ENCODE data around the gene HOMER1. TPM values are rescaled to one million over a fixed set of nuclear protein-coding genes. Genes with fewer than 3 reads are reported as not detected.

HOMER1 gene
- total RNA-seq, 1 donor from 2014 or later, result 16.5 TPM

DNA sequence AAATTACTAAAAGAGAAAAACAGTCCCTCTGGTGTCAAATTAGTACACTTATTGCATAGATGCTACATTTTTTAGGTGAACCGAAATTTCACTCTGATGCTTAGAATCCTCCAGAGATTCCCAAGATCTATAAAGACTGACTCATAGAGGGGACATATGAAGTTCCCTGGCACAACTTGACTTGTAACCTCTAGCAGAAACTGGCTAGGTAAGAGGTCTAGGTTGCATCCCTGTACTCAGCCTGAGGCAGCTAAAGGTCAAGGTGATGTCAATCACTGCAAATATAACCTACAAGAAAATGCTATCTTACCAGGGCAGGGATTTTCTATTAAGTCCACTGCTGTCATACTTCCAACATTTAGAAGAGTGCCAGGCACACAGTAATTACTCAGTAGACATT lies 24.2 kb downstream of the HOMER1 start:
- DNase-seq (ENCODE audit: low spot score), result no peak

DNA sequence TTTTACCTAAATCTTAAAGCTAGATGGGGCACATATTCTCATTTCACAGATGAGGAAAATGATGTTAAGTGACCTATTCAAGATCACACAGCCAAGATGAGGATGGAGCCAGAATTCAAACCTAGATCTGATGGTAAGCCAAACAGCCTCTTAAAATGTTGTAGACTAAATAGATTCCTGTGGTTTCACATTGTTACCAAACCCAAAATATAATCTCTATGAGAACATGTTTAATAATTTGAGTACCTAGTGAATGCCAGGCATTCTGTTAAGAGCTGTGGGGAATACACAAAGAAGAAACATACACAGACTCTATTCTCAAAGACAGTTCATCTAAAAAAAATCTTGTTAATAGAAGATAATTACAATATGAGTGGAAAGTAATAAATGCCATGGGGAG lies 25.2 kb downstream of the HOMER1 start:
- DNase-seq (ENCODE audit: low spot score), result no peak

DNA sequence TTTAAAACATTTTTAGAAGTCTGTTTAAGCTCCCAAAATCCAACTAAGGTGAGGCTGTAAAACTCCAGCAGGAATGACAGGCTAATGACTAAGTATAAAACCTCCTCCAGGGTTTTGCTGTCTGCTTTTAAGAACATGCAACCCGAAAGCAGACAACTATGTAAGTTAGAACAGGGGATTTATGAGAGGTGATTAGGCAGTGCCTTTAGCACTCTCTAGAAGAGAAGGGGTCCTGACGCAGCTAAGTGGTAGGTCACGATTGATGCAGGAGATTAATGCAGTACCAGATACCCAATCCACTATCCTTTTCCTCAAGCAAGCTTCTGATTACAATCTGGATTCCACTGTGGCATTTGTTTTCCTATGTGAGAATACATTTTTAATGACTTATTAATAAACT lies 25.9 kb downstream of the HOMER1 start:
- DNase-seq (ENCODE audit: low spot score), result no peak

DNA sequence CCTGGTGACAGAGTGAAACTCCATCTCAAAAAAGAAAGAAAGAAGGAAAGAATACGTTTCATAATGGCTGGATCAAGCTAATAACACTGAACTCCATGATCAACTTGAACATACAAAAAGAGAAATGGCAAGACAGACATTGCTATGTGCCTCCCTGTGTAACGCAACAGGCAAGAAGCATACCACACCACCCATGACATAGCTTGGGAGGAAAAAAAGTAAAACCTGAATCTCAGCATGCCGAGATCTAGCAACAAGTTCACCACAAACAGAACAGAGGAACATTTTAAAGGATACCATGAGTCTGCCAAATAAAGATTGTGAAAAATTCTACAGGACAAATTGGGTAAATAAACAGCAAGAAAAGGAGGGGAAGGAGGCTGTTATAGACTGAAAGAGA lies 26.7 kb downstream of the HOMER1 start:
- DNase-seq (ENCODE audit: low spot score), result no peak

DNA sequence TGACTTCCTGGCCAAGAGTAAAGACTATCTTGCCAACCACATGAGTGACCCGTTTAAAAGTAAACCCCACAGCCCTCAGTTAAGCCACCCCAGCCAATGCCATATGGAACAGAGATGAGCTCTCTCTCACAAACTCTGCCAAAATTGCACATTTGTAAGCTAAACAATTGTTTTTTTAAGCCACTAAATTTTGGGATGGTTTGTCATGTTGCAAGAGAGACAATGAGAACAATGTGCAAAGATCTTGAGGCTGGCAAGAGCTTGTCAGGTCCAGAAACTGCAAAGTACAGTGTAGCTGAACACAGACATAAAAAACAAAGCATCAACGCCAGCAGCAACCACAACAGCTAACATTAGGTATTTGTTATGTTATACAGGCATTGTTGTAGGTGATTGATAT lies 27.8 kb downstream of the HOMER1 start:
- DNase-seq (ENCODE audit: low spot score), result no peak

DNA sequence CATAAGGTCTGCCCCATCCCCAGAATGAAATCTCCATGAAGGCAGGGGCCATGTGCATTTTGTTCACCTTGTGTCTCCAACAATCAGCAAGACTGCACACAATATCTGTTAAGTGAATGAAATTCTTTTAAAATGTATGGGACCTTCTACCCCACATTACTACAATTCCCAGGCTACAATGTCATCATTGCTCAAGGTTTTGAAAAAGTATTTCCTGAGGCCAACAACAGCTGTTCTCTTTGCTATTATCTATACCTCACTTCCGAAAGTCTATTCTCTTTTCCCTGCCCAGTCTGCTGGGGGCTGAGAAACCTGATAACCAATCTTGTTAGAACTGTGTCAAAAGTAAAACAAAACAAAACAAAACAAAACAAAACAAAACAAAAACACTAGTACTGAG lies 29.2 kb downstream of the HOMER1 start:
- DNase-seq (ENCODE audit: low spot score), result no peak

DNA sequence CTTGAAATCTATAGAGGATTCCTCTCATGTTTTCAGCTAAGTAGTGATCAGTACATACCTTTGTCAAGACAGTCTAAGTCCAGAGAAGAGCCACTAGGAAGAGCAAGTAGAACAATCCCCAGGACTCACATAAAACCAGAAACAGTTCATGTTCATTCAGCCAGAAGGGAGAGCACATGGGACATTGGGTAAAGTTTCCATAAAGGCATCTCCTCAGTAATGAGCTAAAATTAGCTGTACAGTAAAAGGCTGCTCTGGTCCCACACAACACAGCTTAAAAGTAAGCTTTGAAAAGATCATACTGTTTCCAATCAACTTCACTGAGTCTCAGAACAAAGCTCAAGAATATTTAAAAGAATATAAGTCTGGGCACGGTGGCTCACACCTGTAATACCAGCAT lies 32.4 kb downstream of the HOMER1 start:
- DNase-seq (ENCODE audit: low spot score), result no peak

DNA sequence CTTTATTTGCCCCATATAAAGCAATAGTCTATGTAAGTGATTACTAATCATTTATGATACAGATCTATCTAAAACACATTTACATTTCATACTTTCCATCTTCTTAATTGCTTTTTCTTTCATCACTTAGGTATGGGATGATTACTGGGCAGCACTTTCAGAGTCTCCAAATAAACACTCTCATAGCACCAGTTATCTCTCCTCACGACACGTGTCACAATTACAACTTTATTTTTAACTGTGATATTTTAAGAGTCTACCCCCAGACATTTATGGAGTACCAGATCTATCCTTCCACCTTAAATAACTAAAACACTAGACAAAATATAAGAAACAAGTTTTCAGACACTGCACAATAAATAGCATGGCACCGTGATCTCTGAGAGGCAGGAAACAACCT lies 32.9 kb downstream of the HOMER1 start:
- DNase-seq (ENCODE audit: low spot score), result no peak

DNA sequence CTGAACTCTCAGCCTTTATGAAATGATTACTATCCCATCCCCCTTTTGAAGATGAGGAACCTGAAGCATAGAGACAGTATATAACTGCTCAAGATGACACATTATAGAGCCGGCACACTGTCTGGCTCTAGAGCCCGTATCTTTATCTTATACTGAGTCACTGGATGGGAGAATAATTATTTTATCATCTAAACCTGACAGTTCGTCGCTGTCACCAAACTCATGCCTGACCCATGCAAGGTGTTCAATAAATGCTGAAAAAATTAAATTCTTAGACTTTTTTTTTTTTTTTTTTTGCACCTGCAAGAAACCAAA lies 38.8 kb downstream of the HOMER1 start:
- no peak for DNase-seq (ENCODE audit: low spot score)

DNA sequence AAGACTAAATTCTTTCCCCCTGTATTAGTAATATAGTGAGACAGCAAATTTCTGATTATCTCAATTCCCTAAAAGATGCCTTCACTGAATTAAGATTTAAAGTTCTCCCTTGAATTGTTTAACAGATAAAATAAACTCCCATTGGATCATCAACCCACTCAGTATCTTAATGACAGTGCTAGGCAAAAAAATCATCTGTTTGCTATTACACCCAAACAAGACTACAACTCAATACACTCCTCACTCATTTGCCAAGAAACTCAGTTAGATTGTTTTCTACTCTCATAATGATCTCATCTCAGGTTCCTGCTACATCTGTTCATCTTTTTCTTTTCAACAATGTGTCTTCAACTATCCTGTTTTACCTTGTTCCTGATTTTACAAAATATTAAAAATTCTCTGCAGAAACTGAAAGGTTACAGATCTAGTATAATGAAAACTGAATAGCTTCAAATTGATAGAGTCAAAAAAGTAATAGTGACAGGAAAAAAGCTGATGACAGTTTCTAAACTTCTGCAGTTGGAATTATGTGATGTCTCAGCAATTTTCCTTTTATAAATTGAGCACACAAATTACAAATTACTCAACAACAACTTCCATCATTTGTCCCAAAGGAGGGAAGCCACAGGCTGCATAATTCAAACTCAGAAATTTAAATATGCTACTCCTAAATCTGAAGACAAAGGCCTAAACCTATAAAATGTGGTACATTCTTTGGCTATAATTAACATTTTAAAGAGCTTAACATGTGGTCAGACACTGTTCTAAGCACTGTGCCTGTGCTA lies 39.4 kb downstream of the HOMER1 start:
- DNase-seq (ENCODE audit: low spot score), result no peak

DNA sequence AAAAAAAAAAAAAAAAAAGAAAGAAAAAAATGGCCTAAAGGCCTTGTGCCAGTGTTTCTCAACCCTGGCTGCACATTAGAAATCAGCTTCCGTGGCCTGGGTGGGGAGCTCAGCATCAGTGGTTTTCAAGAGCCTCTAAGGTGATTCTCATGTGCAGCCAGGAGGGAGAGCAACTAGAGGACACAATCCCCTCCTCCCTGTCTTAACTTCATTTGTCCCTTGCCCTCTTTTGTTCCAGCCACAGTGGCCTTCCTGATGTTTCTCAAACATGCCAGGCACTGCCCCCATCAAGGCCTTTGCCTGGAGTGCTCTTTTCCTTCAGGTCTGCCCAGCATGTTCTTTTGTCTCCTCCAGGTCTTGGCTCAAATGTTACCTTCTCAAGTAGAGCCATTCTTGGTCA lies 42.4 kb downstream of the HOMER1 start:
- no peak for DNase-seq (ENCODE audit: low spot score)

DNA sequence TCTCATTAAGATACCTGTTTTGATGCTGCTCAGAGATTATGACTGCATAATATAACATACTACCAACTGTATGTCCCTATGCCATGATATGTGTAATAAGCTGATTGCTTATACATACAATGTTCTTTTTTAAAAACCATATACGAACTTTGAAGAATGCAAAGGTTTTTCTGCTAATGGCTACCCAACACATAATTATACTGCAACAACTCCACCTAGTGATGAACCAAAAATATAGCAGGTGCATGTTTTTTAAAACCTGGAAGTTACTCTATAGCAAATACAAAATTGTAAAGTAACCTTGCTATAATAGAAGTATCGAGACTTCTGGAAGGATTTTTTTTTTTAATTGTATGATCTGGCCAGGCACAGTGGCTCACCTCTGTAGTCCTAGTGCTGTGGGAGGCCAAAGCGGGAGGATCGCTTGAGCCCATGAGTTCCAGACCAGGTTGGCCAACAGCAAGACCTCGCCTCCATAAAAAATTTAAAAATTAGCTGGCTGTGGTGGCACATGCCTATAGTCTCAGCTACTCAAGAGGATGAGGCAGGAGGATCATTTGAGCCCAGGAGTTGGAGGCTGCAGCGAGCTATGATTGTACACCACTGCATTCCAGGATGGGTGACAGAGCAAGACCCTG lies 49.1 kb downstream of the HOMER1 start:
- DNase-seq (ENCODE audit: low spot score), result no peak

DNA sequence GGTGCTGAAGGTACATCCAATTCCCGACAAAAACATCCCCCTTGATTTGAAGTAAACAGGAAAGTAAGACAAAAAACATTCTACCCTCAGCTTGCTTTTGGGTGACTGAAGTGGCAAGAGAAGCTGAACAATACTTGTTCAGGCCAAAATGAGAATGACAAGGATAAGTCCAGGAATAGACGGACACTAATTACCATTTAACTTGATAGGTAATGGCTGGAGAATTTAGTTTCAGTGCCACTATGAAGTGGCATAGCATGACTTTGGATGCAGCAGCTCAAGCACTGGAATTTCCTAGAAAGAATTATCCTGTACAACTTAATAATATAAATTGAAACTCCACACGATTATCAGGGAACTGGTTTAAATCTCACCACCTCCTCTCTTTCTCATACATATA lies 49.7 kb downstream of the HOMER1 start:
- no peak for DNase-seq (ENCODE audit: low spot score)

DNA sequence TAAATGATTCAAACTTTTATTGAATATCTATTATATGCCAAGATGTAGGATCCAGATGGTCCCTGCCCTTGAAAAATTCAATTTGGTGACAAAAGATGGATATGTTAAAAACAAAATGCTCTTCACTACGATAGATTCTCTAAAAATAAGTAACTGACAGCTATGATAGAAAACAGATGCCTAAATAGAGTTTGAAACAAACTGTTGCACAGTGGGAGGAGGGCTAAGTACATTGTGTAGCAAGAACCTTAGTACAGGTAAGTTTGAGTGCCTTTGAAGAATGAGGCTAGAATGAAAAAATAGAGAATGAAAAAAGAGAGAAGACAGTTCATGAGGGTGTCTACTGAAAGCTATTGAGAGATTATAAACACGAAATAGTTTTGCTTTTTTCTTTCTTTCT lies 54.3 kb downstream of the HOMER1 start:
- no peak for DNase-seq (ENCODE audit: low spot score)

DNA sequence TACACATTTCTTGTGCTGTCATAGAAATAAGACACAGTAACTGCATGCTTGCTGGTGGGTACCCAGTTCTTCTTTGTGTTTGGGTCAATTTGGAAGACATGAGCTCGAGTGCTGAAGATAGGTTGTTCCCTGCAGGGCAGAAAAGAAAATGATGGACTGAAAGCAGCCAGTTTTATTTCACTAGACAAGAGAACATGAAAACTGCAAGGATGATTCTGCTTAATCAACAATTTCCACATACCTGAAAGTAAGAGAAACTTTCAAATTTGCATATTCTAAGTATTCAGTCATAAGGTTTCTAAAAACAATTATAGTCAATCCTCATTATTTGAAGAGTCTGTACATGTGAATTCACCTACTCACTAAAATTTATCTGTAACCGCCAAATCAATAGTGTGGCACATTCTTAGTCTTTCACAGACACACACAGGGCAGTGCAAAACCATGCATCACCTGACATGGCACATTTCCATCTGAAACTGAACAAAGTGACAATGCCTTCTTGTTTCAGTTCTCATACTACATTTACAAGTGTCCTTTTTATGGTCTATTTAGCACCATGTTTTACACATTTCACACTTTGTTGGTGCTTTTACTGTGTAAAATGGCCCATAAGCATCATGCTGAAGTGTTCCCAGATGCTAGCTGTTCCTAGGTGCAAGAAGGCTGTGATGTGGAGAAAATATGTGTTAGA lies 56.9 kb downstream of the HOMER1 start:
- DNase-seq (ENCODE audit: low spot score), result no peak

DNA sequence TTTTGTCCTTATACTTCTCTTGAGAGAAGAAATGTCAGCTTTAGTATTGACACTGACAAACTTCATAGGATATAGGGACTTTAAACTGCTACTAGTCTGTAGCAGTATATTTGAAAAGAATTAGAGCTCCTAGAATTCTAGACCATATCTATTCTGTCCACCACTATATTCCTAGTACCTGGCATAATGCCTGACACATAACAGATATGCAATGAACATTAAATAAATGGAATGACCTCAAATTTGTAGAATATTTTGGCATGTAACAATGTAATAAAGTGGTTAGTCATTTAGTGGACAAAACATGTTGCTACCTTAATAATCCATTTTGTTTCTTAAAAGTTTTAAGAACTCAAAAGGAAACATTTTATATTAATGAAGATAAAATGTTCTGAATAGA lies 57.5 kb downstream of the HOMER1 start:
- no peak for DNase-seq (ENCODE audit: low spot score)

DNA sequence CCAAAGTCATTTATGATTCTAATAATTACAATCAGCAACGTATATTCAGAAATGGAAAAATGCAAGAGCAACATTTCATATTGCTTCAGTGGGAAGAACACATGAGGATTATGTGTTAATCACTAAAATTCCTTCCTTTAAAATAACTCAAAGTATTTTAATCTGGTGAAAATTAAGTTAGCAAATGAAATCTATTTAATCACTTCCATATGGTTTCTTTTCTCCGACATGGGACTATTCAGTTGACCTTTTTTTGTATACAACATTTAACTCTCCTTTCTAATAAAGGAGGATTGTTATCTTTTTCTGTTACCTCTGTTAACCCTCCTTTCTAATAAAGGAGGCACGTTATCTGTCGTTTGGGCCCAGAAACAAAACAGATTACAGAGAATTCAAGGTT lies 59.9 kb downstream of the HOMER1 start:
- no peak for DNase-seq (ENCODE audit: low spot score)

DNA sequence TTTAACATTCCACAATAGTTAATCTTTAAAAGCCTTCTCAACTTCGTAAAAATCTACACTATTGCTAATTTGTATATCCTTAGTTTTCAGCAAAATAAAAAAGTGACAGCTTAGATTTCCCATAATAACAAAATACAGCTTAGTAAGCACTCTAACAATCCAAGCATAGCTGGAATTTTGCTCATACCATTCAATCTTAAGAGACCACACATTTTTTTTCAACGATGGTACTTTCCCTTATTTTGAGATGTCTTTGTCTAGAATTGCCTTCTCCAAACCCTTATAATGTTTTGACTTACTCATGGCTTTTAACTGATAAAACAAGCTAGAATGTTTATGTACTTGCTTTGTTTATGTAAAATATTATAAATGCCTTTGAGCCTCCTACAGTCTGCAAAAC lies 65.6 kb downstream of the HOMER1 start:
- DNase-seq (ENCODE audit: low spot score), result no peak

DNA sequence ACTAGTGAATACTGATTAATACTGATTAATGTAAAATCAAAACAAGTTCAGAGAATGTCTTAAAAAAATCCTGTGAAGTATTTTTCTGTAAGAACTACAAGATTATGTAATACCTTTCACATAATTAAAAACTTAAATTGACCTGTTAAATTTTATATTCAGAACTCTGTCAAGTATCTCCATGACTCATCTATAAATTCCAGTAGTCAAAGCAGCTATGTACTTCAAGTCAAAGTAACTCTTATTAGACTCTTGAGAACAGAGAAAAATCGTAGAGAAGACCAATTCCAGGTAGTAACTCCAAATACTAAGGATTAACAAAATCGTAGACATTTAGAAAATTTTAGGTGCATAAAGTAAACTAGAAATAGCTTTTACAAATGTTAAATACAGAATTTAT lies 77.1 kb downstream of the HOMER1 start:
- no peak for DNase-seq (ENCODE audit: low spot score)

DNA sequence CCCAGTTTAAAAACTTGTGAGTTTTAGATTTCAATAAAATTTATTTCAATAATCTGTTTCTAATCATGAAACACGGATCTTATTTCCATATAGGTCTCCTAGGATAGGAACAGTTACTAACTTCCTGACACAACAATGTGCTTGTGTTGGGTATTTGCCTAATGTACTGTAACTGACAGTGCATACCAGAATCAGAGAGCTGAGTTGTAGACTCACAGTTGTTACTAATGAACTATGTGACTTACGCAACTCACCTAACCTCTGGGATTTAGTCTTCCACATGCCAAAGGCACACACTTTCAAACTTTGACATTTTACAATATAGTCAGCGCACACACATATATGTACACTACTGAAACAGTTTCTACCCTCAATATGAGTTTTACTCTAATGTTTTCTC lies 77.7 kb downstream of the HOMER1 start:
- DNase-seq (ENCODE audit: low spot score), result no peak

DNA sequence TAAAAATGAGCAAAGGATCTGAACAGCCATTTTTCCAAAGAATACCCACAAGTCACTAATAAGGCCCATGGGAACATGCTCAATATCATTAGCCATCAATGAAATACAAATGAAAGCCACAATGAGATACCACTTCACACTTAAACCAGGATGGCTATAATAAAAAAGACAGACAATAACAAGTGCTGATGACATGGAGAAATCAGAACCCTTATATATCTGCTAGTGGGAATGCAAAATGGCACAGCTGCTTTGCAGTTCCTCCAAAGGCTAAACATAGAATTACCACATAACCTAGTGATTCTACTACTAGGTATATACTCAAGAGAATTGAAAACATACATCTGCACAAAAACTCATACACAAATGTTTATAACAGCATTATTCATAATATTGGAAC lies 83.7 kb downstream of the HOMER1 start:
- DNase-seq (ENCODE audit: low spot score), result no peak

DNA sequence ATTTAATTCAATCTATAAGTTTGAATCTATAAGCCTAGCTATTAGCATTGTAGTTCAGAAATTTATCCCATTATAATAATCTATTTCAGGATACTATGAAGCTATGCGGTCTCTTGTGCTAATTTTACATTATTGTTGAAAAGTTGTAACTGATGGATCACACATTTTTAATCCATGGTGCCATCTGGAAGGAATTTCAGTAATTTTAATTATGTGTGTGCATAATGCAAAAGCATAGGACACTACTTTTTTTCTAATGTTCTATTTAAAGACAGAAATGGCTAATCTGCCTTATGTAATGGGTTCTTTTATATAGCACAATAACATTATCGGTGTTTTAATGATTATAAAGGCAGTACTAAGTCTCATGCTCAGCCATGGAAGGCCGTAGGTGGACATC lies 90.6 kb downstream of the HOMER1 start:
- no peak for DNase-seq (ENCODE audit: low spot score)

DNA sequence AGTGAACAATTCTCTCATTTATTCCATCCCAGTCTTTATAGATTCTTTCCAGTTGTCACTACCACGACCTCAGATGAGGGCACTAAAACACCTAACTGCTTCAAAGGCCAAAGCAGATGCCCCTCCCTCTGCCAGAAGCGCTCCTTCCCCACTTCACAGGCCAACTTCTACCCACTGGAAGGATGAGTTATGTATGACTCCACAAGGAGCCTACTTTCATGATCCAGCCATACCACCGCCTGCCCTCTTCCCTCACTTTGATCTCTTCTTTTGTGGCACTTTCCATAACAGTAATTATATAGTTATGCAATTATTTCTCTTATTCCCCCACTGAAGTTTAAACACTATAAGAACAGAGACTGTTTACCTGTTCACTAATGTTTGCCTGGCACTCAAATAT lies 93.7 kb downstream of the HOMER1 start:
- DNase-seq (ENCODE audit: low spot score), result no peak

All from ureter (tissue), 1 donor.